Smooth muscle cell of the brain vasculature (primary cell): ENCODE data around the gene CACNB1.

ENCODE experiments used
- DNase-seq: peaks from one replicate; pipeline ENCODE4 v3.0.0-alpha.2; 2012; ENCODE audit warnings: low read depth, low spot score

Gene CACNB1

DNA sequence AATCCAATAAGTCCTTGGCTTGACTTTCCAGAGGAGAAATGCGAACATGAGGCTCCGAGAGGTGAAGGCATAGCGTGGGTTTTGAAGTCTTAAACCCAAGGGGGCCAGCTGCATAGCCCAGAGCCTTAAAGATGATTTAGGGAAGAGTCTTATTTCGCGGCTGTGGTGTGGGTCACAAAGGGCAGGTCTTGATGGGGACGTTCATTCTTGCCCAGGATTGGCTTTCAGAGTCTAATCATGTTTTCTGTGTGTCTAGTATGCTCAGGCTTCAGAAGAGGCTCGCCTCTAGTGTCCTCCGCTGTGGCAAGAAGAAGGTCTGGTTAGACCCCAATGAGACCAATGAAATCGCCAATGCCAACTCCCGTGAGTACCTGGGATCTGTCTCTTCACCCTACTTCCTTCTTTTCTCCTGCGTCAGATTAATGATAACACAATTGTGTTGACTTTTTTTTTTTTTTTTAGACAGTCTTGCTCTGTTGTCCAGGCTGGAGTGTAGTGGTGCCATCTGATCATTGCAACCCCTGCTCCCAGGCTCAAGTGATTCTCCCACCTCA lies 3.6 kb upstream of the CACNB1 start:
- no peak for DNase-seq

DNA sequence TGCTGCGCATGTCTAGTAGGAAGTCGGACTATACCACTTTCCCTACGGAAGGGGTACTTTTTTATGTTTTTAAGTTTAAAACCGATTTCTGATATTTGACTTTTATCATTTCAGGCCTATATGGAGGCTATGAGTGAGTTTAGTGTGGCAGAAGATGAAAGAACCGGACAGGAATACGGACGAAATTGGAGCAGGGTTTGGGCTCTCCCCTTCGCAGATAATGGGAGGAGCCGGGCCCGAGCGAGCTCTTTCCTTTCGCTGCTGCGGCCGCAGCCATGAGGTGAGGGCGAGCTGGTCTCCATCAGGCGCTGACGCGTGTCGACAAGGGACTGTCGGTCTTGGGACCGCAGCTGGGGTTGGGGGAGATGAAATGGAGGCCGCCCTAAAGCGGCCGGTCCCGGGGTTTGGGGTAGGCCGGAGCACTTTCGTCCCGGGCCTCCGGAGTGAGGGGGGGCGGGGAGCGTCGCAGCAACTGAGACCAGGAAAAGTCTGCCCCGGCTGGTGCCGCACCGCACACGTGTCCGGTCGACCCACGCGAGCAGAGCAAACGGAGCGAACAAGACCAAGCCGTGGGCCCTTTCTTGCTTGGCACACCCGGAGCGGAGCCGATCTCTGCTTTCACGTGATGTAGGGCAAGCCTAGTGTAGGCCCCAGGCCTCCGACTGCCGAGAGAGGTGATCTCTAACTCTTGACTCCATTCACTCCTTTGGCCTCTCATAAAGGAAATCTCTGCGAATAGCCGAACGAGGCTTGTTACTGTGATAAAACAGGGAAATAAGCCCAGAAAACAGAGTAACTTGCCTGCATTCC lies 2.8 kb upstream of the CACNB1 start, which contains the start of gene RPL19:
RPL19 (plus strand) TSS at position 214 of the 810 bp plus-strand sequence; CDS start at position 276, 62 bp downstream.
- DNase-seq = no peak

GRCh38 chr17:39199820-39200069 lies 2.3 kb upstream of the CACNB1 start:
- DNase-seq = peak; percentile 85

DNA sequence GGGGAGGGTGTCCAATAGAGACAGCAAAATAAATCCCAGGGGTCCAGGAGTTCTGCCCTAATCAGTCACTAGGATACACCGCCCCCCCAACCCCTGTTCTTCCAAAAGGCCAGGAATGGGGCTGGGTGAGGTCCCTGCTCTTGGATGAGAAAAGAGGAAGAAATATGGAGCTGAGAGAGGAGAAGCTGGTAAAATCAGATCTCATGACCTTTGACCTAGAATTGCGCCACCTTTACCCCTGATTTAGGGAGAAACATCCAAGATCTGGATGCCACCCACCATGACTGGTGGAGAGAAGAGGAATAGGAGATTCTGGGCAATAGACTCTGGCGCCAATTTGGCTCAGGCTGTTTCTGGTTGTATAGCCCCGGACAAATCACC lies 707 bp upstream of the CACNB1 start:
- DNase-seq = no peak

GRCh38 chr17:39196808-39197291 lies 619 bp downstream of the CACNB1 start:
- DNase-seq = no peak

- no peak for DNase-seq
Observed at GRCh38 chr17:39196241-39196807, 1.1 kb downstream of the CACNB1 start.

DNA sequence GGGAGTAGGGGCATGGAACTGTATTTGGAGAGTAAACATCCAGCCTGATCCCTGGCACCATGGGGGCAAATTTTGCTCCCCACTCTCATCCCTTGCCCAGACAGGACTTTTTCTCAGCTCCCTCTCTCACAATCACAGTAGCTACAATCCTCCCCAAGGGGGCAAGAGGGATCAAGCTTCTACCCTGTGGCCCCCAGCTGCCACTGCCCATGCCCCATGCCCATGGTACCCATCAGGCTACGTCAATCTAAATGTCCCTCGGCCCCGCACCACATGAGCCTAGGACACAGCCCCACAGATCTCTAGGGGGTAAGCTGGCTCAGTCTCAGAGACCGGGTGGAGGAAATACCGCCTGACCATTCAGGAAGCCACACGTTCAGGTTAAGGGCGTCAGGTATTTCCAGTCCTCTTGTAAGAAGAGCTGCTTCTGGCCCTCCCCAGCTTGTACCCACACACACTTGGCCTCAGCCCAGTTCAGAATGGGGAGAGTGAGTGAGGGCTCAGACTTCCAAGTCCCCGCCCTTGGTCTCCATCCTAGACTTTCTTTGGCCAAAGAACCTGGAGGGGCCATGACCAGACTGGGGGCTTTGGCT lies 1.8 kb downstream of the CACNB1 start:
- no peak for DNase-seq

GRCh38 chr17:39194985-39195524 lies 2.4 kb downstream of the CACNB1 start:
- no peak for DNase-seq

- no peak for DNase-seq
Observed at GRCh38 chr17:39194089-39194984, 3.1 kb downstream of the CACNB1 start.

DNA sequence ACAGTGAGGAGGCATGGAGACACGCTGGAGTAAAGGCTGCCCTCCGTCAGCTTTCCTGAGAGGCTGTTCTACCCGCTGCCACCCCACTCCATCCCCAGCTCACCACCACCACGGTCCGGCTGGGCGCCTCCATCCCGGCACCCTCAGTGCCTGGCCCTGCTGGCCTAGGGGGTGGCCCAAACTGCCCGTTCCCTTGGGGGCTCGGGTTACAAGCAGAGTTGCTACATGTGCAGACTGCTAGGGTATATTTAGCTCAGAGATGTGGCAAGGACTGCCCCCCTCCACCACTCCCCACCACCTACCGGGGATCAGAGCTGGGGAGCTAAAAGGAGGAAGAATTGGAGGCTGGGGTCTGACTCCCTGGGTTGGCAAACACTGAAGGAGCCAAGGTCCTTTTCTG lies 4.1 kb downstream of the CACNB1 start:
- DNase-seq = no peak

- DNase-seq = no peak
Observed at GRCh38 chr17:39192901-39193300, 4.6 kb downstream of the CACNB1 start.

DNA sequence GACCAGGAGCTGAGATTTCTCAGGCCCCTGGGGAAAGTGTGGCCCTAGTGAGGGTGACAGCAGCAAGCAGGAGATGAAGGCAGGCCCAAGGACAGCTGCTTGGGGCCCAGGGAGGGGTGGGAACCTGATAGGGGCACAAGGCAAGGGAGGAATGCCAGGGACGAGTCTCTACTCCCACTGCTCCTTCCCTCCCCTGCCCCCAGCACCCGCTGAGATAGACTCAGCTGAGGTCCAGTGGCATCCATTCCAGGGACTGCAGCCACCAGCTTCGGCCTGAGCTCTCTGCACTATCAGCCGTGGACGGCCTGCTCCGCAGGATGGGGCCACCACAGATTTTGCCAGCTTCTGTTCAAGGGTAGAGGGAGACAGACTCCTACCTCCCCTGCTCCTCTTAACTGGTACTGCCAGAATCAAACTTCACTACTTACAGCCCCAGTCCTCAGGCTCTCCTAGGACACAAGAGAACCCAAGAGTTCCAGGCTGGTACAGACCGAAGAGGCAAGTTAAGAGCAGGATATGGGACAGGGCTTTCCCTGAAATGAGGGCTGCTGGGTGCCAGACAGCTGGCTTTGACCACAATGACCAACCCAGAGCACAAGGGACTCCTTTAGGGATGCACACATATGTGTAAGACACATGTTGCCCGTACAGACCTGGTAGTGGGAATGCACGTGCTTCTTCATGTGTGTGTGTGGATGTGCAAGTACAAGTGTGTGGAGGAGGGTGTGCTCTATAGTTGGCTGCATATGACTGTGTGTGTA lies 5.5 kb downstream of the CACNB1 start:
- no peak for DNase-seq

GRCh38 chr17:39187152-39187830 lies 10.2 kb downstream of the CACNB1 start:
- no peak for DNase-seq

GRCh38 chr17:39186481-39187002 lies 10.9 kb downstream of the CACNB1 start:
- no peak for DNase-seq

DNA sequence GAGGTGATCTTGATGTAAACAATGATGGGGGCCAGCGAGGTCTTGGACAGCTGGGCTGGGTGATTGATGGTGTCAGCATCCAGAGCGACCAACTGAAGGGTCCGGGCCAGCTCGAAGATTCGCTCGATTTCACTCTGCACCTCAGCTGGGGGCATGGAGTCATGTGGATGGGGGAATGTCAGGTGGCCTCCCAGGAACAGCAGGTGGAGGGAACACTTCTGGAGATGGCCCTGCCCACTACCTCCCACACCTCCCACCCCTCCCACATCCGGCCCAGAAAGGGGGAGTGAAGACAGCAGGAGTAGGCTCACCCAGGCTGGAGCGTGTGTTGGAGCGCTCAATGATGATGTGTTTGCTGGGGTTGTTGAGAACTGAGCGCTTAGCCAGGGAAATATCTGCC lies 13.7 kb downstream of the CACNB1 start:
- DNase-seq = no peak

GRCh38 chr17:39183045-39183444 lies 14.4 kb downstream of the CACNB1 start:
- DNase-seq = no peak

DNA sequence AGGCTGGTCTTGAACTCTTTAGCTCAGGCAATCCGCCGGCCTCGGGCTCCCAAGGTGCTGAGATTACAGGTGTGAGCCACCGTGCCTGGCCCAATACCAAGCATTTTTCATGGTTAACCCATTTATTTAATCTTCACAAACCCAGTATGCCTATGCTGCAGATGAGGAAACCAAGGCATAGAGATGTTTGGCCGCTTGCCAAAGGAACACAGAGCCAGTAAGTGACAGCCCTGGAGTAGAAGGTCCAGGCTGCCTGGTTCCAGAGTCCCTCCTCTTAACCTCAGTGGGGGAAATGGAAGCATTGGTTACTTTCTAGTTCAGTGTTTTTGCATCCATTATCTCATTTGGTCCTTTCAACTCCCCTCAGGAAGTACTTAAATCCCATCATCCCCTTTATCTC lies 16.2 kb downstream of the CACNB1 start:
- DNase-seq = no peak

- no peak for DNase-seq
Observed at GRCh38 chr17:39178536-39178935, 18.9 kb downstream of the CACNB1 start.

- no peak for DNase-seq
Observed at GRCh38 chr17:39177256-39177655, 20.2 kb downstream of the CACNB1 start.

DNA sequence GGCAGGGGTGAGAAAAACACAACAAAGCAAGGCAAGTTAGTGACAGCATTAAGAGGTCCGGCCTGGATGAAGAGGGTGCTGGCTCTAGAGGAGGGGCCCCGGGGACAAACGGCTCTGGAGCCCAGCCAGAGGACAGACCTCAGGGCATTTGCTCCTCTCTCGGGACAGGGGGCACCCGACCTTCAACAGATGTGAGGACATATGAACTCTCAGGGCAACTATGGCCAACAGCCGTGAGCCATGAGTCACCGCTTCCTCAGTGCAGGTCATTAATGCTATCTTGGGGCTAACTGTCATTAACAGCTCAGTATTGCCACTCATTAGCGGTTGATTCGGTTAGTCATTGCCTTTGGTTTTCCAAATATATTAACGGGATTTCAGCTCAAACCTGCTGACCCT lies 21.8 kb downstream of the CACNB1 start:
- no peak for DNase-seq
